B cell (primary cell): ENCODE measurements around the gene MED12L. TPM values are rescaled to one million over a fixed set of nuclear protein-coding genes. Genes with fewer than 3 reads are reported as not detected.

ENCODE experiments used
- ATAC-seq: fragments of 200-7000 bp; cut with Tn5 transposase; one replicate; pipeline ENCODE4 v1.10.0; 2021; ENCODE audit warnings: low read depth, mild to moderate bottlenecking, moderate number of reproducible peaks, moderate library complexity
- CTCF ChIA-PET: fragments of 350-600 bp; sonication (Branson Sonifier 250); formaldehyde crosslinking; loops from one replicate; lab custom pipeline; 2021; ENCODE audit warnings: antibody characterized with exemption, inconsistent platforms; lab: Charles Lee
- POLR2A ChIA-PET: fragments of 350-600 bp; sonication (Branson Sonifier 250); formaldehyde crosslinking; loops from one replicate; lab custom pipeline; 2021; ENCODE audit warnings: antibody characterized with exemption; lab: Charles Lee
- DNase-seq: peaks from one replicate; pipeline ENCODE4 v3.0.0; 2013
- H2AFZ ChIP-seq: 2 replicates; pipeline ENCODE4 v1.6.1; 2012; ENCODE audit warnings: mild to moderate bottlenecking, low read depth, low read length; ENCODE audit not compliant: insufficient read depth, poor library complexity, severe bottlenecking
- H3K27ac ChIP-seq, 2 donors: 1 replicate in 1 of 2; 2 replicates in 1 of 2; pipeline ENCODE4 v1.5.1; 2012 to 2013; ENCODE audit warnings: low read length in 2 of 2, mild to moderate bottlenecking in 2 of 2, moderate library complexity in 1 of 2
- H3K27me3 ChIP-seq, 4 experiments: fragments of 200-600 bp in 1 of 4; sonication (generic) in 1 of 4; replicated peaks in 1 of 4; 1 replicate in 2 of 4; 2 replicates in 2 of 4; pipeline versions ENCODE4 v1.6.1 to v1.7.0; 2013 to 2016; ENCODE audit warnings: low read length in 3 of 4, mild to moderate bottlenecking in 2 of 4, mixed read lengths in 1 of 4, moderate library complexity in 1 of 4; ENCODE audit not compliant: insufficient read depth in 4 of 4, control insufficient read depth in 3 of 4; ENCODE audit errors: control extremely low read depth in 1 of 4
- H3K36me3 ChIP-seq, 2 experiments: replicated peaks in 1 of 2; 1 replicate in 1 of 2; 2 replicates in 1 of 2; pipeline versions ENCODE4 v1.6.1 to v1.7.1; 2013; ENCODE audit warnings: low read length in 1 of 2; ENCODE audit not compliant: insufficient read depth in 2 of 2, control insufficient read depth in 1 of 2; ENCODE audit errors: control extremely low read depth in 1 of 2, extremely low read depth in 1 of 2
- H3K4me1 ChIP-seq, 2 donors: fragments of 200-600 bp in 1 of 2; sonication (generic) in 1 of 2; 1 replicate in 1 of 2; 2 replicates in 1 of 2; pipeline versions ENCODE4 v1.5.1 to v1.6.1; 2013 to 2017; ENCODE audit warnings: low read length in 2 of 2; ENCODE audit not compliant: control insufficient read depth in 2 of 2, insufficient read depth in 2 of 2
- H3K4me2 ChIP-seq: replicated peaks from 2 replicates; pipeline ENCODE3; 2012; ENCODE audit warnings: mild to moderate bottlenecking, low read depth, low read length; ENCODE audit not compliant: poor library complexity, severe bottlenecking
- H3K4me3 ChIP-seq, 5 experiments: fragments of 200-600 bp in 1 of 5; sonication (generic) in 1 of 5; 1 replicate in 3 of 5; 2 replicates in 2 of 5; pipeline versions ENCODE4 v1.5.1 to v1.7.0; 2011 to 2016; ENCODE audit warnings: low read length in 4 of 5, mild to moderate bottlenecking in 4 of 5, low read depth in 2 of 5, control low read depth in 1 of 5, moderate library complexity in 1 of 5; ENCODE audit not compliant: insufficient read depth in 1 of 5; ENCODE audit errors: control extremely low read depth in 1 of 5, extremely low read depth in 1 of 5
- H3K79me2 ChIP-seq: fragments of 200-600 bp; sonication (generic); one replicate; pipeline ENCODE4 v1.6.0; 2016; ENCODE audit warnings: low read length; ENCODE audit not compliant: control insufficient read depth, insufficient read depth
- H3K9ac ChIP-seq: fragments of 200-600 bp; sonication (generic); 2 replicates; pipeline ENCODE4 v1.6.1; 2017; ENCODE audit warnings: mild to moderate bottlenecking, low read length, moderate library complexity
- H3K9me3 ChIP-seq, 3 donors: one replicate each; pipeline versions ENCODE4 v1.6.1 to v1.7.1; 2013; ENCODE audit warnings: low read length in 2 of 3; ENCODE audit not compliant: control insufficient read depth in 2 of 3, insufficient read depth in 1 of 3; ENCODE audit errors: control extremely low read depth in 1 of 3
- H4K20me1 ChIP-seq: 2 replicates; pipeline ENCODE4 v1.6.0; 2012; ENCODE audit warnings: mild to moderate bottlenecking, low read length; ENCODE audit not compliant: insufficient read depth, control insufficient read depth, poor library complexity, severe bottlenecking
- H3K27ac Mint-ChIP-seq: one replicate; pipeline ENCODE4 v1.8.0; 2021; ENCODE audit warnings: mixed read lengths
- H3K27me3 Mint-ChIP-seq: one replicate; pipeline ENCODE4 v1.8.0; 2021; ENCODE audit warnings: mixed read lengths
- H3K4me1 Mint-ChIP-seq: one replicate; pipeline ENCODE4 v1.8.0; 2021; ENCODE audit warnings: mixed read lengths
- H3K4me3 Mint-ChIP-seq: one replicate; pipeline ENCODE4 v1.8.0; 2021; ENCODE audit warnings: mixed read lengths
- H3K9me3 Mint-ChIP-seq: one replicate; pipeline ENCODE4 v1.8.0; 2022; ENCODE audit warnings: mixed read lengths; ENCODE audit not compliant: insufficient read depth
- EZH2 ChIP-seq: IDR thresholded peaks from 2 replicates; pipeline ENCODE4 v1.6.1; 2012; ENCODE audit warnings: borderline replicate concordance, low read depth, mild to moderate bottlenecking, moderate library complexity, low read length; ENCODE audit not compliant: insufficient read depth, poor library complexity, severe bottlenecking
- WGBS: methylation state at CpG from one replicate; pipeline ENCODE4 v1.1.5; 2013; ENCODE audit warnings: missing lambda C conversion rate; ENCODE audit not compliant: insufficient coverage; 5-methylcytosine and 5-hydroxymethylcytosine counted together
- intact Hi-C: fragments of 100-400 bp; cut with micrococcal nuclease; formaldehyde crosslinking; loops from one replicate; pipeline ENCODE4 v1.10.0; 2022
- polyA plus RNA-seq: library from polyadenylated mRNA; depleted of rRNA; stranded (reverse); fragments of >200 nt; gene quantifications from 2 replicates; pipeline ENCODE4 v1.2.3, GENCODE V29; 2012
- total RNA-seq, 2 donors: library from RNA; stranded (reverse); fragments of 120-200 nt in 1 of 2; gene quantifications; 1 replicate in 1 of 2; 2 replicates in 1 of 2; pipeline versions ENCODE4 v1.2.3 to v1.2.4, GENCODE V29; 2013 to 2022
- TF ChIP-seq, protein P1 (sequence below): fragments of 200-600 bp; IDR thresholded peaks from one replicate; pipeline ENCODE4 v1.8.0; 2022; ENCODE audit warnings: antibody characterized with exemption, mild to moderate bottlenecking

Gene MED12L
- total and polyA plus RNA-seq, 2 donors (not counting 1 experiment from before 2014, with no cell fraction given): 0.07 to 0.30 TPM

DNA sequence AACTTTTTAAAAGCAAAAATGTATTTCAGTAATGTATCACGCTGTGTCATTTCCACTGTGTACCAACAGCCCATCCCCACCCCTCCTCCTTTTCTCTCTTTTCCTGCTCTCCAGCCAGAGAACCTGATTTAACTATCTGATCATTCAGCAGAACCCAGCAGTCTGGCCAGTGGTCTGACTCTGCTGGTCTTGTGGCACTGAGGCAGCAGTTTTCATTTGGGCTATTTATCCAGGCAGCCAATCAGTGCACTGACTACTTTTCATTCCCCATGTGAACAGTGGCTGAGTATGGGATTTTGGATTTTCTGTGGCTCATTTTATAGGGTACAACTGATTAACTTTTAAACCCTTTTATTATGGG, 61.2 kb downstream of the MED12L start:
- peaks cover 0 to 4% (median 0%) of the 10 kb centered on the region in 4 experiments for H3K27me3 ChIP-seq
- ChIA-PET POLR2A (no interaction called here), CTCF (interaction anchor here (0.6 to 5.5 kb wide), 9 partner anchors 10 to 425 kb away, joined by 3 to 32 read pairs (median 4); partner anchors contain the start of gene P2RY14)
- TF ChIP-seq, protein P1, sequence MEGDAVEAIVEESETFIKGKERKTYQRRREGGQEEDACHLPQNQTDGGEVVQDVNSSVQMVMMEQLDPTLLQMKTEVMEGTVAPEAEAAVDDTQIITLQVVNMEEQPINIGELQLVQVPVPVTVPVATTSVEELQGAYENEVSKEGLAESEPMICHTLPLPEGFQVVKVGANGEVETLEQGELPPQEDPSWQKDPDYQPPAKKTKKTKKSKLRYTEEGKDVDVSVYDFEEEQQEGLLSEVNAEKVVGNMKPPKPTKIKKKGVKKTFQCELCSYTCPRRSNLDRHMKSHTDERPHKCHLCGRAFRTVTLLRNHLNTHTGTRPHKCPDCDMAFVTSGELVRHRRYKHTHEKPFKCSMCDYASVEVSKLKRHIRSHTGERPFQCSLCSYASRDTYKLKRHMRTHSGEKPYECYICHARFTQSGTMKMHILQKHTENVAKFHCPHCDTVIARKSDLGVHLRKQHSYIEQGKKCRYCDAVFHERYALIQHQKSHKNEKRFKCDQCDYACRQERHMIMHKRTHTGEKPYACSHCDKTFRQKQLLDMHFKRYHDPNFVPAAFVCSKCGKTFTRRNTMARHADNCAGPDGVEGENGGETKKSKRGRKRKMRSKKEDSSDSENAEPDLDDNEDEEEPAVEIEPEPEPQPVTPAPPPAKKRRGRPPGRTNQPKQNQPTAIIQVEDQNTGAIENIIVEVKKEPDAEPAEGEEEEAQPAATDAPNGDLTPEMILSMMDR: no peak
- no peak for TF ChIP-seq EZH2
- Mint-ChIP-seq H3K9me3 (no peaks in the 10 kb centered on the region), H3K4me3 (no peak overlapping the region), H3K4me1 (peaks cover 4% of the 10 kb centered on the region), H3K27me3 (peaks cover 3% of the 10 kb centered on the region), H3K27ac (no peak overlapping the region)
- no peak overlapping the region for H3K9ac ChIP-seq
- ATAC-seq (no peak), DNase-seq (no peak)
- no peak overlapping the region for H2AFZ ChIP-seq
- no peaks in the 10 kb centered on the region for H3K36me3 ChIP-seq
- H3K9me3 ChIP-seq: no peaks in the 10 kb centered on the region
- no peak overlapping the region for H3K27ac ChIP-seq
- no peaks in the 10 kb centered on the region for H3K79me2 ChIP-seq
- H3K4me1 ChIP-seq: peaks cover 9 to 17% of the 10 kb centered on the region in 2 donors
- no peak overlapping the region for H3K4me3 ChIP-seq
- intact Hi-C loops: loop anchor here (1.0 to 5.0 kb wide), 4 partner anchors 221 to 618 kb away; partner anchors contain the start of gene SELENOT
- no peak overlapping the region for H3K4me2 ChIP-seq
- WGBS: 33% methylated on average over 1 of the region's 1 CpG
- no peaks in the 10 kb centered on the region for H4K20me1 ChIP-seq

DNA sequence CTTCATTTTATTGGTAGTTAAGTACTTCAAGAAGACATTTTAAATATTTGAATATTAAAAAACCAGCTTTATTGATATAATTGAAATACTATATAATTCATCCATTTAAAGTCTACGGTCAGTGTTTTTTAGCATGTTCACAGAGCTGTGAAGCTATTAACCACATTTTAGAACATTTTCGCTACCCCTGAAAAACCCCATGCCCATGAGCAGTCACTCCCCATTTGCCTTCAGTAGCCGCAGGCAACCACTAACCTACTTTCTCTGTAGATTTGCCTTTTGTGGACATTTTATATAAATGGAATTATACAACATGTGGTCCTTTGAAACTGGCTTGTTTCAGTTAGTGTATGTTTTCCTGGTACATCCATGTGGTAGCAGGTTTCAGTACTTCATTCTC, 61.8 kb downstream of the MED12L start:
- H3K4me1 Mint-ChIP-seq: peaks cover 4% of the 10 kb centered on the region
- H3K27ac ChIP-seq: no peak overlapping the region
- CTCF ChIA-PET: interaction anchor here (0.9 to 4.7 kb wide), 6 partner anchors 9 to 426 kb away, joined by 3 to 15 read pairs (median 4); no protein-coding TSS in a partner anchor
- no peaks in the 10 kb centered on the region for H3K9me3 ChIP-seq
- no peaks in the 10 kb centered on the region for H3K36me3 ChIP-seq
- DNase-seq (no peak), ATAC-seq (no peak)
- no peak overlapping the region for H3K4me2 ChIP-seq
- intact Hi-C loops: loop anchor here (5.0 kb wide), 1 partner anchor 545 kb away; the partner anchor contains the start of gene SELENOT
- TF ChIP-seq EZH2: no peak
- TF ChIP-seq, protein P1: no peak
- no peaks in the 10 kb centered on the region for H4K20me1 ChIP-seq
- POLR2A ChIA-PET: no interaction called here
- H3K9me3 Mint-ChIP-seq: no peaks in the 10 kb centered on the region
- peaks cover 3% of the 10 kb centered on the region for H3K27me3 Mint-ChIP-seq
- no peak overlapping the region for H3K4me3 Mint-ChIP-seq
- peaks cover 0 to 4% (median 0%) of the 10 kb centered on the region in 4 experiments for H3K27me3 ChIP-seq
- no peaks in the 10 kb centered on the region for H3K79me2 ChIP-seq
- peaks cover 9 to 17% of the 10 kb centered on the region in 2 donors for H3K4me1 ChIP-seq
- no peak overlapping the region for H2AFZ ChIP-seq
- H3K9ac ChIP-seq: no peak overlapping the region
- H3K4me3 ChIP-seq: no peak overlapping the region
- H3K27ac Mint-ChIP-seq: no peak overlapping the region
- 67% methylated on average over 1 of the region's 3 CpGs for WGBS
